ENCODE data around the gene TMOD2. TPM values are rescaled to one million over a fixed set of nuclear protein-coding genes. Genes with fewer than 3 reads are reported as not detected.

TMOD2 gene
- 1.8 and 3.7 TPM in 2 replicates for total RNA-seq (ENCODE audit: low replicate concordance)

DNA sequence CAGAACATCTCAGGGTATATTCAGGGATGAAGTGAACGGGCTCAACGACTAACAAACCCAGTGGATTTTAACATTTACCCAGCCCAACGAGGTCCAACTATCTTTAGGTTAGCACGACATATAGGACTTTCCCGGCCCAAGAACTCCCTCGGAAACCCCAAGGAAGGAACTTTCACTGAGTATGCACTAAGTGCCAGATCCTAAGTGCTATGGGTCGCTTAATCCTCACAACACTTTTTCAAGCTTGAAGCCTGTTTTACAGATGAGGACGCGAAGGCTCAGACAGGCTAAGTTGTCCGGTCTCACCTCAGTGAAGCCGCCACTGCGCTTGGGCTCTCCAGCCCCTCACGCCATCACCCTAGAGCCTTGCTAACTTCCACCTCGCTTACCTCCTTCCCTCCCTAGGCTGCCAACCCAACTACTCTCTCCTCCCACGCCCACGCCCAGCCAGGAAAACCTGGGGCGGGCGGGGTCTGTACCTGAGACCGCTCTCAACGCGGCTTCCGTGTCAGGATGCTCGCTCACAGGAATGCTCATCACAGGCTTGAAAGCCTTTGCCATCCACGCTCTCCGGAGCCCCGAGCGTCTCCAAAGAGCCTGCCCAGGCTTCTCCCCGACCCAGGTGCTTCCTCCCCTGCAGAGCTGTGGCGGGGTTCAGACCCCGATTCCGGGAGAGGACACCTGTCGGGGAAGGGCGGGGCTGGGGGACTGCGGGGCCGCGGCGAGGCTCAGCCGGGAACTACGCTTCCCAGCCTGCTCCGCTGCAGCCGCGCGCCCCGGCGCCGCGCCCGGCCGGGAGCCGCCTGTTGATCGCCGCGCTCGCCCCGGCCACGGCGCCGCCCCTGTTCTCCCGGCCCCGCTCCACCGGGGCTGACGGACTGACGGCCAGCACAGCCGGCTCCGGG is at the start of gene TMOD2:
Gene TMOD2, plus strand, starts transcription at position 806 of the 905 bp plus-strand sequence. CDS start 14,845 bp downstream, outside the sequence.

DNA sequence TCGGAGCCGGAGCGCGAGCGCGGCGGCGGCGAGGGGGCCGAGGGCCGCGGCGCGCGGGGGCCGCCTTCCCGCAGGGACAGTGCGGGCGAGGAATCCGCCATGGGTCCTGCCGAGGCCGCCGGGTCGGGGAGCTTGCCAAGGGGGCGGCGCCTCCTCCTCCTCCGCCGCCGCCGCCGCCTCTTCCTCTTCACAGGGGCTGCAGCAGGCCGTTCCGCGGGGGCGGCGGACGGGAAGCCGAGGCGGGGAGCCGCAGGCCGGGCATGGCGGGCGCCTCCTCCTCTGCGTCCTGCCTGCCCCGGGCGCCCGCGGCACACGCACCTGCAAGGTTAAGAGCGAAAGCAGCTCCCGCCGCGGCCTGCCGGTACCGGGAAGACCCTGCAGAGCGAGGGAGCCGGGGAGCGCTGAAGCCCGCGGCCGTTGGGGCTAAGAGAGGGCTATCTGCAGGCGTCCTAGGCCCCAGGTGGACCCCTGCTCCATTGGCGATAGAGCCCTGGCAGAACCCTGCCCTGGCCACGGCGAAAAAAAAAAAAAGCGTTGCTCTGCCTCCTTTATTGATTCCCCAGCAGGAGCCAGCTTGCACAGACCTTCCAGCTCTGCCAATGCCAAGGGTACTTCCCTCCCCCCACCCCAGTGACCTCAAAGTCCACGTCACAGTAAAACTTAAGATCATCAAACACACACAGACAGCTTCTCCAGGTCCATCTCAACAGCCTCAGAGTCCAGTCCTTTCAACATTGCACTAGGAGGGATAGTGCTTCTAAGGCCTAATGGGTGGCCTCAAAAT is 13.7 kb upstream of the TMOD2 start, which contains the start of gene LYSMD2:
Gene LYSMD2, minus strand, starts transcription at position 134 of the 784 bp plus-strand sequence. Its CDS starts 33 bp downstream, at position 101.

DNA sequence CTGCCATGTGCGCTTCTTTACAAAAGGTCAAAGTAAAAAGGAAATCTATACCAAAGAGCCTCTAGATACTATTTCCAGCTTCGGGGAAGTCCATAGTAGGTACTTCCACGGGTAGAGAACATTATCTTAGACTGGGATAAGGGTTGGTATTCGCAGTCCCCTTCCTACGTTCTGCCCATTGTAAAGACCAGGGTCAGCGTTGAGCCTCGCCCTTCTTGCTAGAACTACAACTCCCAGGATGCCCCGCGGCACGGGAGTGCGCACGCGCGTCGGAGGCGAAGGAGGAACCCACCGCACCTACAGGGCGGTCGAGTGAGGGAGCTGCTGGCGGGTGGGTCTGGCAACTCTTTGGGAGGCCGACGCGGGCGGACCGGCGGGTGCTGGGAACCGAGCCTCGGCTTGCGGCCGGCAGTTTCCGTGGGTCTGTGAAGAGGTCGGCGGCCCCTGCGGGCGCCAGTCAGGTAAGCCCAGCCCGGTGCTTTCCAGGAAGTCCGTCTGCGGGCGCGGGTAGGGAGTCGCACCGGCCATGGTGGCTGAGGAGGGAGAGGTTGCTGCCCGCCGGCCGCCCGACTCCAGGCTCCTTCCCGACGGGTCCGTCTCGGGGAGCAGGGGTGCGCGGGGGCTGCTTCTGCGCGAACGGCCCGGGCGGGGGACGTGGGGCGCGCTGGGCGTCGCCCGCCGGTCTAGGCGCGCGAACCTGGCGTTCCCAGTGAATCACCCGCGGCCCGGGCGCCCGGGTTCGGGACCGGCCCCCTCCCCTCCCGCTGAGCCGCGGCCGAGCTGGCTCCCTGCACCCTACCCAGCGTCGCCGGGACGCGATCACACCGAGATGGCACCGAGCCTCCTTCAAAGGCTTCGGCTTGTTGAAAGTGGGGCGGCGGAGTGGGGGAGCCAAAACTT is 78.2 kb downstream of the TMOD2 start, which contains the start of gene TMOD3:
Gene TMOD3, plus strand, starts transcription at position 278 of the 900 bp plus-strand sequence. CDS start 33,232 bp downstream, outside the sequence.

Other genes starting within 250 kb of the TMOD2 start
- gene DMXL2, start 128.8 kb upstream of the TMOD2 start, total RNA-seq (ENCODE audit: low replicate concordance): 8.5 and 15.1 TPM in 2 replicates
- not detected in 2 replicates for gene SCG3, start 70.1 kb upstream of the TMOD2 start, total RNA-seq (ENCODE audit: low replicate concordance)
- gene LYSMD2, start 13.9 kb upstream of the TMOD2 start, total RNA-seq (ENCODE audit: low replicate concordance): 0.70 and 1.7 TPM in 2 replicates
- 23.3 and 43.1 TPM in 2 replicates for gene TMOD3, start 78.1 kb downstream of the TMOD2 start, total RNA-seq (ENCODE audit: low replicate concordance)
- gene LEO1, start 220.2 kb downstream of the TMOD2 start, total RNA-seq (ENCODE audit: low replicate concordance): 23.3 and 30.5 TPM in 2 replicates